Keratinocyte (primary cell): ENCODE results near the gene INPP5B. TPM values are rescaled to one million over a fixed set of nuclear protein-coding genes. Genes with fewer than 3 reads are reported as not detected.

Experiments used
- DNase-seq: peaks from one replicate; pipeline ENCODE4 v3.0.0-alpha.2; 2011; ENCODE audit warnings: low read depth, missing footprints, low spot score
- FAIRE-seq: peaks from 2 replicates; lab custom pipeline; 2011; peaks lifted over from hg19 to GRCh38; lab: Jason Lieb, UNC
- H2AFZ ChIP-seq: 2 replicates; pipeline ENCODE4 v1.6.0; 2012; ENCODE audit warnings: low read length, control low read depth, inconsistent platforms; ENCODE audit not compliant: control insufficient read depth
- H3K27ac ChIP-seq: 2 replicates; pipeline ENCODE4 v1.5.1; 2011; ENCODE audit warnings: low read length; ENCODE audit not compliant: control insufficient read depth, insufficient read depth
- H3K27me3 ChIP-seq: 3 replicates; pipeline ENCODE4 v1.6.0; 2011; ENCODE audit warnings: low read length; ENCODE audit not compliant: control insufficient read depth, insufficient read depth; ENCODE audit errors: extremely low read depth
- H3K36me3 ChIP-seq, 2 experiments: 2 replicates in 1 of 2; 3 replicates in 1 of 2; pipeline ENCODE4 v1.5.1; 2011; ENCODE audit warnings: low read length in 2 of 2, mild to moderate bottlenecking in 1 of 2; ENCODE audit not compliant: control insufficient read depth in 2 of 2, insufficient read depth in 2 of 2; ENCODE audit errors: extremely low read depth in 1 of 2
- H3K4me1 ChIP-seq: 3 replicates; pipeline ENCODE4 v1.5.1; 2011; ENCODE audit warnings: low read length; ENCODE audit not compliant: control insufficient read depth, insufficient read depth; ENCODE audit errors: extremely low read depth
- H3K4me2 ChIP-seq: 3 replicates; pipeline ENCODE4 v1.6.0; 2011; ENCODE audit warnings: low read depth, low read length; ENCODE audit not compliant: control insufficient read depth, insufficient read depth; ENCODE audit errors: extremely low read depth
- H3K4me3 ChIP-seq, 3 experiments: fragments of 200-600 bp in 1 of 3; sonication (generic) in 1 of 3; 2 replicates in 2 of 3; 3 replicates in 1 of 3; pipeline ENCODE4 v1.5.1; 2011 to 2016; ENCODE audit warnings: low read length in 3 of 3, mild to moderate bottlenecking in 3 of 3, control low read depth in 2 of 3, inconsistent platforms in 1 of 3, low read depth in 1 of 3, mixed read lengths in 1 of 3, mixed run types in 1 of 3, moderate library complexity in 1 of 3; ENCODE audit not compliant: control insufficient read depth in 2 of 3, insufficient read depth in 2 of 3; ENCODE audit errors: extremely low read depth in 1 of 3
- H3K79me2 ChIP-seq: 2 replicates; pipeline ENCODE4 v1.6.0; 2012; ENCODE audit warnings: low read length; ENCODE audit not compliant: control insufficient read depth, insufficient read depth
- H3K9ac ChIP-seq: 3 replicates; pipeline ENCODE4 v1.6.0; 2011; ENCODE audit warnings: low read length; ENCODE audit not compliant: control insufficient read depth, insufficient read depth; ENCODE audit errors: extremely low read depth
- H3K9me1 ChIP-seq: 3 replicates; pipeline ENCODE4 v1.6.0; 2011; ENCODE audit warnings: low read length; ENCODE audit not compliant: control insufficient read depth, insufficient read depth; ENCODE audit errors: extremely low read depth
- H3K9me3 ChIP-seq: 2 replicates; pipeline ENCODE4 v1.5.1; 2012; ENCODE audit warnings: low read depth, low read length; ENCODE audit not compliant: control insufficient read depth
- H4K20me1 ChIP-seq: 3 replicates; pipeline ENCODE4 v1.6.0; 2011; ENCODE audit warnings: low read length; ENCODE audit not compliant: control insufficient read depth, insufficient read depth; ENCODE audit errors: extremely low read depth
- CTCF ChIP-seq, 3 experiments: IDR thresholded peaks in 1 of 3; conservative IDR thresholded peaks in 1 of 3; optimal IDR thresholded peaks in 1 of 3; 2 replicates in 2 of 3; 3 replicates in 1 of 3; pipeline versions ENCODE3 to v1.5.1; 2011; ENCODE audit warnings: low read length in 3 of 3, mild to moderate bottlenecking in 3 of 3, moderate library complexity in 2 of 3, control low read depth in 1 of 3, inconsistent platforms in 1 of 3; ENCODE audit not compliant: insufficient read depth in 2 of 3; ENCODE audit errors: extremely low read depth in 1 of 3
- EZH2 ChIP-seq: IDR thresholded peaks from one replicate; pipeline ENCODE4 v1.6.1; 2012; ENCODE audit warnings: inconsistent platforms, mild to moderate bottlenecking, low read length, moderate library complexity
- dilution Hi-C: fragments of 300-500 bp; cut with MboI; formaldehyde crosslinking; loops from one replicate; pipeline ENCODE4 v1.7.0; 2020; ENCODE audit warnings: low sequenced_read_pairs; ENCODE audit not compliant: extremely low pct_ligation_motif_present
- polyA plus RNA-seq, 5 experiments: library from polyadenylated mRNA; depleted of rRNA in 3 of 5; stranded (reverse) in 3 of 5; stranded (forward) in 1 of 5; unstranded in 1 of 5; fragments of >200 nt; gene quantifications; 1 replicate in 1 of 5; 2 replicates in 3 of 5; 3 replicates in 1 of 5; pipeline versions ENCODE4 v1.2.1 to v1.2.3, GENCODE V29; 2011 to 2012; ENCODE audit warnings: missing spikeins in 2 of 5, low read depth in 1 of 5, low replicate concordance in 1 of 5

INPP5B gene
- polyA plus RNA-seq, 1 donor (not counting 4 experiments of a cell fraction or from before 2014, with no cell fraction given), result 6.4 TPM

GRCh38 chr1:37868466-37868865 is 78.4 kb downstream of the INPP5B start:
- FAIRE-seq, result no peak
- no peak overlapping the region for H3K27ac ChIP-seq

GRCh38 chr1:37867784-37868183 is 79.1 kb downstream of the INPP5B start:
- no peak overlapping the region for H3K27ac ChIP-seq
- no peak for FAIRE-seq

More at GRCh38 chr1:37868466-37868865, 78.4 kb downstream of the INPP5B start:
- Histone ChIP-seq H3K36me3 (no peaks in the 10 kb centered on the region), H3K79me2 (no peaks in the 10 kb centered on the region), H3K9me3 (no peaks in the 10 kb centered on the region), H4K20me1 (no peaks in the 10 kb centered on the region), H3K9me1 (no peaks in the 10 kb centered on the region), H3K9ac (no peak overlapping the region), H3K4me1 (peaks cover 22% of the 10 kb centered on the region), H3K4me2 (no peak overlapping the region), H3K27me3 (no peaks in the 10 kb centered on the region), H3K4me3 (no peak overlapping the region), H2AFZ (no peak overlapping the region)
- DNase-seq, result no peak
- TF ChIP-seq EZH2, result no peak
- no peak for TF ChIP-seq CTCF (optimal IDR thresholded peaks at IDR 0.05 in 1 of 3, IDR thresholded peaks at IDR 0.05 in 1 of 3, conservative IDR thresholded peaks at IDR 0.05 in 1 of 3; ENCODE audit: extremely low read depth in 1 of 3, insufficient read depth in 2 of 3, low read length in 3 of 3)
- dilution Hi-C loops, result no loop called here

More at GRCh38 chr1:37867784-37868183, 79.1 kb downstream of the INPP5B start:
- Histone ChIP-seq H3K36me3 (no peaks in the 10 kb centered on the region), H3K4me1 (peaks cover 22% of the 10 kb centered on the region), H3K4me3 (no peak overlapping the region), H2AFZ (no peak overlapping the region), H3K79me2 (no peaks in the 10 kb centered on the region), H3K4me2 (no peak overlapping the region), H3K9ac (no peak overlapping the region), H3K9me3 (no peaks in the 10 kb centered on the region), H3K27me3 (no peaks in the 10 kb centered on the region), H3K9me1 (no peaks in the 10 kb centered on the region), H4K20me1 (no peaks in the 10 kb centered on the region)
- dilution Hi-C loops, result no loop called here
- DNase-seq, result no peak
- TF ChIP-seq EZH2, result no peak
- no peak for TF ChIP-seq CTCF (optimal IDR thresholded peaks at IDR 0.05 in 1 of 3, IDR thresholded peaks at IDR 0.05 in 1 of 3, conservative IDR thresholded peaks at IDR 0.05 in 1 of 3; ENCODE audit: extremely low read depth in 1 of 3, insufficient read depth in 2 of 3, low read length in 3 of 3)
